ENCODE measurements around the gene CEP192. TPM values are rescaled to one million over a fixed set of nuclear protein-coding genes. Genes with fewer than 3 reads are reported as not detected.
"Not testable (repeated sequence)": the region's sequence is repeated elsewhere in the genome, so short reads cannot be mapped to it uniquely, and the experiment has no call there.

CEP192 gene
- total RNA-seq, 1 donor from 2014 or later: 13.5 TPM

DNA sequence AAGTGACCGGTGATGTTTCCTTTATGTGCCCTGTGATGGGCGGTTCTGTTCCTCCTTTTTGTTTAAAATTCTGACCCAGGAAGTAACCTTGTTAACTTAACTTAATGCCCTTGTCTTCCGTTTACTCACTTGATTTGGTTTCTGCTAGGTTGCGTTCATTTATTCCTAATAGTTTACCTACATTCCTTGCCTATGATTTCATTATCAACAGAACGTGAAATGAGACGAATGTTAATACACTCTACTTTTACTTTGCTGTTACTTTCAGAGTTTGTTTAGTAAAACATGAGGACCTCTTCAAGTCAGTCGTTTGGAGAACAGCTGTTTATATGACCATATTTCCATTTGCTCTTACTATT lies 638 bp downstream of the CEP192 start:
- no peak for DNase-seq (ENCODE audit: low spot score)

GRCh38 chr18:12993439-12993838 lies 2.3 kb downstream of the CEP192 start:
- DNase-seq (ENCODE audit: low spot score): no peak

GRCh38 chr18:12995424-12995823 lies 4.3 kb downstream of the CEP192 start:
- no peak for DNase-seq (ENCODE audit: low spot score)

- DNase-seq (ENCODE audit: low spot score): no peak
Observed at GRCh38 chr18:12995952-12996477, 4.9 kb downstream of the CEP192 start.

DNA sequence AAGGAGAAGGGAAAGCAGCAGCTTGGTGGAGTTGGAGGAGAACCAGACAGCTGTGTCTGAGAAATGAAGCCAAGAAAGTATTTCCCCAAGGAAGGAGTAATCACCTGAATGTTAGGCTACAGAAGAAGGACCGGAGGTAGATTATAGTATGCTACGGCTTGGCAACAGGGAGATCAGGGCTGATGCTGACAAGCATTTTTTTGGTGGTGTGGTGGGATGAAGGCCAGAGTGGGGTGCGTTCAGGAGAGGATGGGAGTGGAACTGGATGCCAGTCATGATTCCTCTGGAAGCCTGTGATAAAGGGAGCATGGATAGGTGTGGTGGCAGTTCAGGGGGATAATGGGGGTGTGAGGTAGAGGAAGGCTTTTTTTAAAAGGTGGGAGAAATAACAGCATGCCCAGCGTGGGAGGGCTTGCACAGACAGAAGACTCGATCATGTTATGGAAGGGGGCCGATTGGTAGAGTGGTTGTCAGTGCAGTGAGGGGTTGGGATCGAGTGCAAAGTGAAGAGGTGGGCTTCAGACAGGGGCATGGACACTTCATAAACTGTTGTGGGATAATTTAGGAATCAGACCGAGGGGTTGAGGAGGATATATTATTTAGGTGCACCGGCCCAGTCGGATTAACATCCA lies 5.6 kb downstream of the CEP192 start:
- no peak for DNase-seq (ENCODE audit: low spot score)

- DNase-seq (ENCODE audit: low spot score): not testable (repeated sequence)
Observed at GRCh38 chr18:12997330-12997729, 6.2 kb downstream of the CEP192 start.

- DNase-seq (ENCODE audit: low spot score): no peak
Observed at GRCh38 chr18:12998332-12999060, 7.3 kb downstream of the CEP192 start.

DNA sequence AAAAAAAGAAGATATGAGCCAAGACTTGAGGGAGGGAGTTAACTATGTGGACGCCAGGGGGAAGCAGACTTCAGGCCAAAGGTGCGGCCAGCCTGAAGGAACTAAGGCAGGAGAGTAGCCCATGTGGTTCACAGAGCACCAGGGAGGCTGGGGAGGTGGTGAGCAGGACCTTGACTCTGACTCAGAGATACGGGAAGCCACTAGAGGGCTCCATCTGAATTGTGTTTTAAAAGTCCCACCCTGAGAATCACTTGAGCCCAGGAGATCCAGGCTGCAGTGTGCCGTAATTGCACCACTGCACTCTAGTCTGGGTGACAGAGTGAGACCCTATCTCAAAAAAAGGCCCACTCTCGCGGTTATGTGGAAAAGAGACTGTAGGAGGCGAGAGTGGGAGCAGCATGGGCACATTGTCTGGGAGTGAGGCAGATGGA lies 12.3 kb downstream of the CEP192 start:
- no peak for DNase-seq (ENCODE audit: low spot score)

DNA sequence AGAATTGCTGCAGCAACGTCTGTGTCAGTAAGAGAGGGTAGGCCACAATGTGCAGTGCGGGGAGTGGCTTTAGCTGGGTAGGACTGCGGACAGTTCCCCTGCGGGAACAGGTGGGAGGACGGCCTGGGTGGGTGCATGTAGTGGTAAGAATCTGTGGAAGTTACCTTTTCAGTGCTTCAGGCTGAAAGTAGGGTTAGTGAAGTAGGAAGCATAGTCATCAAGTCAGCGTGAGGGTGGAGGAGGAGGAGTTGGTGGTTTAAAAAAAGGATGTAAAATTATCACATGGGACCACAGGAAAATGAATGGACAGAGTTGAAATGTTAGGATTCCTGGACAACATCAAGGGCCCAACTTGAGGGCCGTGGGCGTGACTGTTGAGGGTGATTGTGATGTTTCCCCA lies 13.2 kb downstream of the CEP192 start:
- DNase-seq (ENCODE audit: low spot score): no peak

GRCh38 chr18:13005289-13005688 lies 14.1 kb downstream of the CEP192 start:
- DNase-seq (ENCODE audit: low spot score): no peak

DNA sequence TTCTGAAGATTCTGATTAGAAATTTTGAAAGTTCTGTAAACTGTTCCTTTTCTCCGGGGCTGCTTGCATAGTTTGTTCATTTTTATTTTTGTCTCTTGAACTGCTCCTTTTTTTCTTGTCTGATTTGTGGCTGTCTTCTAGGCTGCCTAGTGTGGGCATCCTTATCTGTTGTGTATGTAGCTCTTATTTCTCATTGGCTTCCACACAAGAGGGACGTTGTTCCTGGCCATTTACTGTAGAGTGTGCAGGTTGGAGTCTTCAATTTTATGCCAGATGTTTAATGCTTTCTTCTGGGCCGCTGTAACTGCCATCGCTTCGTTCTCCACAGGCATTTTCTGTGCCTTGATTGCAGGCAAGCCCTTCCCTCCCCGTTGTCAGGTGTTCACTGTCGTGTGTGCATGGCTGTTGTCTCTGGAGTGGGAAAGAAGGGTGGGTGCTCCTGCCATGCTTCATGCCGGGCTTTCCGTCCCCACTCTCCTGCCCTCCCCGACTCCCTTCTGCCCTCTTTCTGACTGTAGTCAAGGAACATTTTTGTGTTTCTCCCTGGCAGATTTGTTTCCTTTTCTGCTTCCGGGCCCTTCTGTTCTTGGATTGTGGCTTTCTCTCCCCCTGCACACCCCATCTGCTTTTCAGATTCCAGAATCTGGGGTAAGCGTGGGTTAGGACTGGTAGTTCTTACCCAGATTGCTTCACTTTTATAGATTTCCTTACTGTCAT lies 15.5 kb downstream of the CEP192 start:
- no peak for DNase-seq (ENCODE audit: low spot score)

GRCh38 chr18:13007248-13007560 lies 16.0 kb downstream of the CEP192 start:
- no peak for DNase-seq (ENCODE audit: low spot score)

DNA sequence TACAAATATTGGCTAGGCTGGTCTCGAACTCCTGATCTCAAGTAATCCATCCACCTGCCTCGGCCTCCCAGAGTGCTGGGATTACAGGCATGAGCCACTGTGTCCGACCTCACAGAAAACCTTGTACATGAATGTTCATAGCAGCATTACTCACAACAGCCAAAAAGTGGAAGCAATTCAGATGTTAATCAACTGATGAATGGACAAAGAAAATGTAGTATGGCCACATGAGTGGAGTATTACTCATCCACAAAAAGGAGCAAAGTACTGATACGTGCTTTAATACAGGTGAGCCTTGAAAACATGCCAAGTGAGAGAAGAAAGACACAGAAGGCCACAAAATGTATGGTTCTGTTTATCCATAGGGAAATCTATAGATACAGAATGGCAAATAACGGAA lies 20.6 kb downstream of the CEP192 start:
- no peak for DNase-seq (ENCODE audit: low spot score)

GRCh38 chr18:13014232-13014631 lies 23.1 kb downstream of the CEP192 start:
- DNase-seq (ENCODE audit: low spot score): no peak

- DNase-seq (ENCODE audit: low spot score): no peak
Observed at GRCh38 chr18:13014818-13015217, 23.7 kb downstream of the CEP192 start.

DNA sequence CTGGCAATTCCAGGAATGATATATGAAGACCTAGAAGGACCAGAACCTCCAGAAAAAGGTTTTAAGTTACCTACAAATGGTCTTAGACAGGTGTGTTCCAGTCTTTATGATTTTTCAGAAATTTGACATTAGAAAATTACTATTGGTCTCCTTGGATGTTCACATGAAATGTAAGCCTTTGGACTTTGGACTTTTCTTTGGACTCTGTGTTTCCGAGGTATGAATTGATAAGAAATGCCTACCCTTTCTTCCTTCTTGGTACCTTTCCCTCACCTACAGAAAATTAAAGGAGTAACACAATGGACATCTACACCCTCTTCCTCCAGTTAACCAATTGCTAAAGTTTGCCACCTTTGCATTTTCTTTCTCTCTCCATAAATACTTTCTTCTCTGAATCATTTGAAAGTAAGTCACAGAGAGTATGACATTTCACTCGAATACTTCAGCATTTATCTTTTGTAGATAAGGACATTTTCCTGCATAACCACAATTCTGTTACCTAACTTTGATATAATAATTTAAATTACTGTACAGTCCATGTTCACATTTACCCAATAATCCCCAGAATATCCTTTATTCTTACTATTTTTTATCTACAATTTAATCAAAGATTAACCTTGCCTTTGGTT lies 26.2 kb downstream of the CEP192 start:
- no peak for DNase-seq (ENCODE audit: low spot score)

DNA sequence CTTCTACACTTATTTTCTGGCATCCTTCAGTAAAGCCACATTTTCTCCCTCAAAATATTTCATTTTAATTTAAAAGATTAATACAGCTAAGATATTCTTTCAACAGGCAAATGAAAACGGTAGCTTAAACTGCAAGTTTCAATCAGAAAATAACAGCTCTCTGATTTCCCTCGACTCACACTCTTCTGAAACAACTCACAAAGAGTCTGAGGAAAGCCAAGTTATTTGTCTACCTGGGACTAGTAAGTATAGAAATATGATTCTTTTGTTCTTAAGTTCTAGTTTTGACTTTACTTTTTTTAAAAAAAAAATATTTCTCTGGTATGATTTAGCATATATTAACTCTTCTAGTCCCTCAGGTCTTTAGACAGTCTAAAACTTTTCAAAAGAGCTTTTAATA lies 27.2 kb downstream of the CEP192 start:
- no peak for DNase-seq (ENCODE audit: low spot score)

DNA sequence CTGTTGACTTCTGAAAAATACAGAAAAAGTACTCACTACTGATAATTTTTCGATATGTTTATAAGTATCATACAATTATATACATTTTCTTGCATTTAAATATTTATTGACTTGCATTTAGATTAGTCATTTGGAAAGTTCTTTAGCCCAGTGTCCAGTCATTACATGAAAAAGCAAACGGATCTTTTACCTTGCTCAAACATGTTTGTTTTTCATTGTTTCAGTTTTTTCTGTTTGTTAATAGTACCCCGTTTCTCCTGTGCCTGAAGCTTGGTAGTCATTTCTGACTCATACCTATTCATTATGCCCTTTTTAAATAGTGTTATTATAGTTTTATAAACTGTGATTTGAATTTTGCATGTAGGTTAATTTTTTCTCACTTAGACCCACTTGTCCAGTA lies 28.1 kb downstream of the CEP192 start:
- DNase-seq (ENCODE audit: low spot score): no peak

DNA sequence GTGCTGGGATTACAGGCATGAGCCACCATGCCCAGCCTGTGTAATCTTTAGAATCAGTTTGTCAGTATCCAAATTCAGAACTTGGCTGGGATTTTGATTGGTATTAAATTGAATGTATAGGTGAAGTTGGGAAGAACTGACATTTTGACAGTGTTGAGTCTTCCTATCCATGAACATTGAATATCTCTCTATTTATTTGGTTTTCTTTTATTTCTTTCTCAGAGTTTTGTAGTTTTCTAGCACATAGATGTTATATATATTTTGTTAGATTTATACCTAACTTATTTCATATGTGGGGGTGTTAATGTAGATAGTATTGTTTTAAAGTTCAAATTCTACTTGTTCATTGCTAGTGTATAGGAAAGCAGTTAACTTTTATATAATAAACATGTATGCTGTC lies 31.5 kb downstream of the CEP192 start:
- no peak for DNase-seq (ENCODE audit: low spot score)

- no peak for DNase-seq (ENCODE audit: low spot score)
Observed at GRCh38 chr18:13025233-13025632, 34.1 kb downstream of the CEP192 start.

- no peak for DNase-seq (ENCODE audit: low spot score)
Observed at GRCh38 chr18:13026583-13027270, 35.6 kb downstream of the CEP192 start.

Measured in mesenteric fat pad (tissue), 1 donor.